Endothelial cell of umbilical vein (primary cell): ENCODE measurements around the gene NRF1. TPM values are rescaled to one million over a fixed set of nuclear protein-coding genes. Genes with fewer than 3 reads are reported as not detected.

Experiments
- BruUV-seq: library from RNA; stranded (reverse); fragments of 400-500 nt; replicated peaks from 2 replicates; lab custom pipeline; 2021; lab: Mats Ljungman, UMichigan
- CTCF ChIA-PET: fragments of 300-600, 350-600 bp; sonication (Branson Sonifier 250); formaldehyde crosslinking; loops from one replicate; lab custom pipeline; 2021; ENCODE audit warnings: antibody characterized with exemption, inconsistent platforms; lab: Charles Lee
- POLR2A ChIA-PET: fragments of 300-600, 350-600 bp; sonication (Branson Sonifier 250); formaldehyde crosslinking; loops from one replicate; lab custom pipeline; 2021; ENCODE audit warnings: antibody characterized with exemption, inconsistent platforms; lab: Charles Lee
- DNase-seq: peaks from one replicate; pipeline ENCODE4 v3.0.0-alpha.2; 2011; ENCODE audit warnings: low read depth, low spot score
- FAIRE-seq: peaks from 2 replicates; lab custom pipeline; 2011; peaks lifted over from hg19 to GRCh38; lab: Jason Lieb, UNC
- H2AFZ ChIP-seq: 2 replicates; pipeline ENCODE4 v1.6.0; 2012; ENCODE audit warnings: low read depth, low read length, control low read depth, inconsistent platforms
- H3K27ac ChIP-seq: 2 replicates; pipeline ENCODE4 v1.5.1; 2011; ENCODE audit warnings: low read depth, mild to moderate bottlenecking, control low read depth, low read length, moderate library complexity; ENCODE audit not compliant: insufficient read depth
- H3K27me3 ChIP-seq, 2 experiments: 2 replicates each; pipeline versions ENCODE4 v1.6.0 to v1.6.1; 2011; ENCODE audit warnings: low read length in 2 of 2, mixed read lengths in 1 of 2; ENCODE audit not compliant: control insufficient read depth in 2 of 2, insufficient read depth in 2 of 2
- H3K36me3 ChIP-seq, 2 experiments: 2 replicates in 1 of 2; 3 replicates in 1 of 2; pipeline ENCODE4 v1.5.1; 2011; ENCODE audit warnings: low read length in 2 of 2, mild to moderate bottlenecking in 1 of 2, moderate library complexity in 1 of 2; ENCODE audit not compliant: control insufficient read depth in 2 of 2, insufficient read depth in 2 of 2; ENCODE audit errors: extremely low read depth in 1 of 2
- H3K4me1 ChIP-seq: 3 replicates; pipeline ENCODE4 v1.5.1; 2011; ENCODE audit warnings: mild to moderate bottlenecking, low read length; ENCODE audit not compliant: control insufficient read depth, insufficient read depth; ENCODE audit errors: extremely low read depth
- H3K4me2 ChIP-seq: 2 replicates; pipeline ENCODE4 v1.6.1; 2011; ENCODE audit warnings: low read length, control low read depth, mixed read lengths; ENCODE audit not compliant: insufficient read depth
- H3K4me3 ChIP-seq, 3 experiments: fragments of 200-600 bp in 1 of 3; sonication (generic), shearing (Covaris generic) in 1 of 3; replicated peaks in 1 of 3; 2 replicates each; pipeline ENCODE4 v1.5.1; 2011 to 2016; ENCODE audit warnings: control low read depth in 3 of 3, low read length in 3 of 3, mild to moderate bottlenecking in 2 of 3, inconsistent platforms in 1 of 3, low read depth in 1 of 3, moderate library complexity in 1 of 3; ENCODE audit not compliant: insufficient read depth in 1 of 3
- H3K79me2 ChIP-seq: 2 replicates; pipeline ENCODE4 v1.6.0; 2012; ENCODE audit warnings: low read length, inconsistent platforms; ENCODE audit not compliant: control insufficient read depth, insufficient read depth
- H3K9ac ChIP-seq: replicated peaks from 2 replicates; pipeline ENCODE3; 2011; ENCODE audit warnings: low read length, control low read depth; ENCODE audit not compliant: insufficient read depth; ENCODE audit errors: extremely low read depth
- H3K9me1 ChIP-seq: replicated peaks from 3 replicates; pipeline ENCODE4 v1.6.0; 2011; ENCODE audit warnings: mild to moderate bottlenecking, low read length; ENCODE audit not compliant: control insufficient read depth, insufficient read depth; ENCODE audit errors: extremely low read depth
- H3K9me3 ChIP-seq: replicated peaks from 2 replicates; pipeline ENCODE4 v1.5.1; 2012; ENCODE audit warnings: low read length, inconsistent platforms; ENCODE audit not compliant: control insufficient read depth, insufficient read depth
- H4K20me1 ChIP-seq: replicated peaks from 2 replicates; pipeline ENCODE3; 2011; ENCODE audit warnings: mild to moderate bottlenecking, low read length; ENCODE audit not compliant: control insufficient read depth, insufficient read depth; ENCODE audit errors: extremely low read depth
- CTCF ChIP-seq, 2 donors: IDR thresholded peaks; 1 replicate in 1 of 2; 2 replicates in 1 of 2; pipeline ENCODE4 v1.5.1; 2011; ENCODE audit warnings: low read length in 2 of 2, mild to moderate bottlenecking in 2 of 2, moderate library complexity in 2 of 2, control low read depth in 1 of 2, inconsistent platforms in 1 of 2, low read depth in 1 of 2; ENCODE audit not compliant: insufficient read depth in 1 of 2; ENCODE audit errors: extremely low read depth in 1 of 2
- EZH2 ChIP-seq: IDR thresholded peaks from 2 replicates; pipeline ENCODE4 v1.6.1; 2012; ENCODE audit warnings: borderline replicate concordance, low read depth, mild to moderate bottlenecking, moderate library complexity, low read length, inconsistent platforms; ENCODE audit not compliant: severe bottlenecking
- FOS ChIP-seq: IDR thresholded peaks from 2 replicates; pipeline ENCODE4 v1.6.1; 2011; ENCODE audit warnings: mild to moderate bottlenecking, low read length, moderate library complexity, borderline replicate concordance; ENCODE audit not compliant: insufficient read depth
- GATA2 ChIP-seq: IDR thresholded peaks from 2 replicates; pipeline ENCODE4 v1.7.0; 2011; ENCODE audit warnings: low read depth, mild to moderate bottlenecking, moderate library complexity, mixed read lengths, low read length; ENCODE audit not compliant: insufficient read length, insufficient read depth
- JUN ChIP-seq: IDR thresholded peaks from 2 replicates; pipeline ENCODE4 v1.6.1; 2011; ENCODE audit warnings: borderline replicate concordance, low read depth; ENCODE audit not compliant: insufficient read length, insufficient read depth
- MYC ChIP-seq: IDR thresholded peaks from one replicate; pipeline ENCODE4 v1.6.1; 2011; ENCODE audit warnings: mild to moderate bottlenecking, low read depth, low read length
- POLR2A ChIP-seq: IDR thresholded peaks from 2 replicates; pipeline ENCODE4 v1.6.1; 2012; ENCODE audit warnings: low read depth, mild to moderate bottlenecking, control low read depth, low read length
- POLR2AphosphoS5 ChIP-seq: IDR thresholded peaks from 2 replicates; pipeline ENCODE4 v1.6.1; 2012; ENCODE audit warnings: low read depth, mild to moderate bottlenecking, control low read depth, low read length, moderate library complexity; ENCODE audit not compliant: insufficient read depth
- dilution Hi-C: fragments of 300-500 bp; cut with MboI; formaldehyde crosslinking; loops from one replicate; pipeline ENCODE4 v1.15.0; 2019; ENCODE audit warnings: low sequenced_read_pairs; ENCODE audit not compliant: extremely low pct_ligation_motif_present
- intact Hi-C: fragments of 100-400 bp; cut with micrococcal nuclease; formaldehyde crosslinking; loops from one replicate; pipeline ENCODE4 v1.10.0; 2022
- polyA plus RNA-seq, 4 experiments: library from polyadenylated mRNA; depleted of rRNA in 3 of 4; stranded (reverse) in 3 of 4; unstranded in 1 of 4; fragments of >200 nt; gene quantifications; 2 replicates each; pipeline versions ENCODE4 v1.2.1 to v1.2.3, GENCODE V29; 2011 to 2012; ENCODE audit warnings: missing spikeins in 1 of 4
- total RNA-seq: library from RNA; stranded (reverse); gene quantifications from 2 replicates; pipeline ENCODE4 v1.2.3, GENCODE V29; 2021
- TF ChIP-seq, protein P1 (sequence below): IDR thresholded peaks from 2 replicates; pipeline ENCODE4 v1.6.1; 2011; ENCODE audit not compliant: insufficient read depth, insufficient read length

Gene NRF1
- total and polyA plus RNA-seq, 2 donors (not counting 3 experiments of a cell fraction or from before 2014, with no cell fraction given) = 14.6 to 20.3 TPM

- Histone ChIP-seq H3K27me3 (no peaks in the 10 kb centered on the region), H3K36me3 (no peaks in the 10 kb centered on the region), H3K9ac (no peak overlapping the region), H3K9me1 (no peaks in the 10 kb centered on the region), H4K20me1 (peaks cover 10% of the 10 kb centered on the region), H3K4me3 (no peak overlapping the region), H2AFZ (no peak overlapping the region), H3K79me2 (peaks cover 88% of the 10 kb centered on the region), H3K4me1 (peaks cover 13% of the 10 kb centered on the region), H3K4me2 (no peak overlapping the region), H3K27ac (no peak overlapping the region), H3K9me3 (no peaks in the 10 kb centered on the region)
- BruUV-seq = no TSS peak
- dilution Hi-C loops = no loop called here
- FAIRE-seq (no peak), DNase-seq (no peak)
- TF ChIP-seq MYC (no peak), POLR2A (no peak), JUN (no peak), EZH2 (no peak), GATA2 (no peak), POLR2AphosphoS5 (no peak), FOS (no peak), CTCF (IDR thresholded peaks at IDR 0.05; ENCODE audit: extremely low read depth in 1 of 2, insufficient read depth in 1 of 2, low read depth in 1 of 2, low read length in 2 of 2) (no peak)
- TF ChIP-seq, protein P1, sequence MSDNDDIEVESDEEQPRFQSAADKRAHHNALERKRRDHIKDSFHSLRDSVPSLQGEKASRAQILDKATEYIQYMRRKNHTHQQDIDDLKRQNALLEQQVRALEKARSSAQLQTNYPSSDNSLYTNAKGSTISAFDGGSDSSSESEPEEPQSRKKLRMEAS = no peak
- ChIA-PET CTCF (interaction anchor here (0.7 to 2.1 kb wide), 8 partner anchors 8 to 396 kb away, joined by 3 to 10 read pairs (median 4); no protein-coding TSS in a partner anchor), POLR2A (no interaction called here)
- intact Hi-C loops = no loop called here
These were observed 3.5 kb downstream of the NRF1 start for GRCh38 chr7:129615018-129615417.
